ENCODE measurements around the gene IFT22.
"Not testable (repeated sequence)": the region's sequence is repeated elsewhere in the genome, so short reads cannot be mapped to it uniquely, and the experiment has no call there.

The IFT22 gene

DNA sequence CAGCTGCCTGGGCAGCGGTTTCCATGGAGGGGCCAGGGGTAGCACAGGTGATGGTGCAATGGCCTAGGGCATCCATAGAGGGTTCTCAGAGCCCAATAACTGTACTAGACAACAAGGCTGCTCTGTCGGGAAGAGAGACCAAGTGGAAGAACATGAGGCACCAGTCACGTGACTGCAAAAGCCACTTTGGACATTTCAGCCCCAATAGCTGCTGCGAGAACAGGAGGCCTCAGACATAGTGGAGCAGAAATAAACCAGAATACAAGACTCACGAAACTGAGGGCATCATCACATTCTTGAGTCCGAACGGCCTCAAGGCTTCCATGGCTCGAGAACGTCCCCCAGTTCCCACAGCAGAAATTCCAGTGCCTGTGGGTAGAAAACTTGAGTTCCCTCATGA is 44.5 kb downstream of the IFT22 start:
- no peak for DNase-seq

DNA sequence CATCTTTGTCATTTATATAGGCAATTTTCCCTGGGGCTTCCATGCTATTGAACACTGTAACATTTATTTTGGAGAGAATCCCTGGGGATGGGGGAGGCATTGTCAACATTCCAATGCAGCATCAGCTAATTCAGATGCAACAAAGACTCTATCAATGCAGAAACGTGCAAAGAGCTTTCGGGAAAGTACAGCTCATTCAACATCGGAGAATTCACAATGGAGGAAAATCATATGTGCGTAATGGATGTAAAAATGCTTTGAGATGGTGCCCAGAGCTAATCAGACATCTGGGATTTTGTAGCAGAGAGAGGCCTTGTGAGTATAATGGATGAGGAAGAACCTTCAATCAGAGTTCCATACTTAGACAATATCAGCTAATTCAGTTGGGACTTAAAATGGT is 48.4 kb downstream of the IFT22 start:
- no peak for DNase-seq

DNA sequence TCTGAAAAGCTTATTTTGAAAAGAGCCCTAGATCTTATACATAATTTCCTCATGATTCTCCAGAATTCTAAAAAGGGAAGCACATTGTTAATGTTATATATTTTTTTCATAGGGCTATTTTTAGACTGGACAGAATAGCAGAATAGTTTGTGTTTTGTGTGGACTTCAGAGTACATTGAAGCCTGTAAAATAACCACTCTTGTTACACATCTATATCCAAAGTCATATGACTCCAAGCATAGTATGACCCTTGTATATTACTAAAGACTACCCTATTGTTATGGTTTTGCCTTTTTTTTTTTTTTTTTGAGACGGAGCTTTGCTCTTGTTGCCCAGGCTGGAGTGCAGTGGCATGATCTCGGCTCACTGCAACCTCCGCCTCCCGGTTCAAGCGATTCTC is 50.6 kb downstream of the IFT22 start:
- DNase-seq, result no peak

DNA sequence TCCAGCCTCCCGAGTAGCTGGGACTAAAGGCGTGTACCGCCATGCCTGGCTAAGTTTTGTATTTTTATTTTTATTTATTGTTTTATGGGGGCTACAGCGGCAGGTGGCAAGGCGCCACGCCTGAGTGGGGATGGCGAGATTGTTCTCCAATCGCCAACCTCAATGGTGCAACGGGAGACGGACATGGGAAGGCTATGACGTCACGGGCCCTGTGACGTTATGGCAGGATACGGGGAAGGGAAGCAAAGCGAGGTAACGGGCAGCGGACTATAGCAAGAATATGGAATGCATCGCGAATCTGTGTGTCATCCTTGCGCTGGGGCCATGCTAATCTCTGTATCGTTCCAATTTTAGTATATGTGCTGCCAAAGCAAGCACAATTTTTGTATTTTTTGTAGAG is 51.9 kb downstream of the IFT22 start:
- DNase-seq, result no peak

DNA sequence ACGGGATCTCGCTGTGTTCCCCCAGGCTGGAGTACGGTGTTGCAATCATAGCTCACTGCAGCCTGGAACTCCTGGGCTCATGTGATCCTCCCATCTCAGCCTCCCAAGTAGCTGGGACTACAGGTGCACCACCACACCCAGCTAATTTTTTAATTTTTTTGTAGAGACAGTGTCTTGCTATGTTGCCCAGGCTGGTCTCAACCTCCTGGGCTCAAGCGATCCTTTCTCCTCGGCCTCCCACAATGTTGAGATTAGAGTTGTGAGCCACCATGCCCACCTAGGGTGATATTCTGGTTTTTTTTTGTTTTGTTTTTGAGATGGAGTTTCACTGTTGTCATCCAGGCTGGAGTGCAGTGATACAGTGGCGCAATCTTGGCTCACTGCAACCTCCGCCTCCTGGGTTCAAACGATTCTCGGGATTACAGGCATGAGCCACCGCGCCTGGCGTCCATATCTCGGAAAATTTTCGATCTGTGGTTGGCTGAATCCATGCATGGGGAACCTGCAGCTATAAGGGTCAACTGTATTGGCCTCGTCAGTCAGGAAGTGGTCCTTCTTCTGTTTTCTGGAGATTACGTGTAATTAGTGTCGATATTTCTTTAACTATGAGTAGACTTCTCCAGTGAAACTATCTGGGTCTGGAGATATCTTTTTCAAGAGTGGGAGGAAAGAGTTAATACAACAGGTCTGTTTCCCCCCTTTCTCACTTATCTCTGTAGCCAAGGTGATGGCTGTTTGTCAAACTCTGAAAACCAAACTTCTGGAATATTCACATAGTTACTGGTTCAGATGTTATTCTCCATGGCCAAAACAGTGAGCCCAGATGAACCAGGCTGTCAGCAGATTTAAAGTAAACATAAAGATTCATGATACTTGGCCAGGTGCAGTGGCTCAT is 55.7 kb downstream of the IFT22 start:
- no peak for DNase-seq

DNA sequence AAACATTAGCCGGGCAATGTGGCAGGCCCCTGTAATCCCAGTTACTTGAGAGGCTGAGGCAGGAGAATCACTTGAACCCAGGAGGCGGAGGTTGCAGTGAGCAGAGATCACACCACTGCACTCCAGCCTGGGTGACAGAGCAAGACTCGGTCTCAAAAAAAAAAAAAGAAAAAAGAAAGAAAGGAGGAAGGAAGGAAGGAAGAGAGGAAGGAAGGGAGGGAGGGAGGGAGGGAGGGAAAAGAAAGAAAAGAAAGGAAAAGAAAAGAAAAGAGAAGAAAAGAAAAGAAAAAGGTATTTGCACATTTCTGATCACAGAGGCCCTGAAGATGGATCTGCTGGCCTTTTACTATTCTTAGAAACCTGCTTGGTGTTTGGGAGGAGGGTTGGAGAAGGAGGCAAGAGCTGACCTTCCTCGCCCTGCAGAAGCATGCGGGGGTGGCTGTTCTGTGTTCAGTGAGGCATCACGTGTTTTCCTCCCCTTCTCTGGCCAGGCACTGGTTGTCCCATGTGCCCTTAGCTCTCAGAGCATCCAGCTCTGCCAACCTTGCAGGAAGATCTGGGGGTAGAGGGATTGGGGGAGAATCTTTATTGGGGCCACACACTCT is 57.4 kb downstream of the IFT22 start:
- not testable (repeated sequence) for DNase-seq

All from NCI-H2107 (cell line).